Activated CD8-positive, alpha-beta memory T cell treated with anti-CD3 and anti-CD28 coated beads, Interleukin-2, amount 50 U/mL, for 48 hours (primary cell): ENCODE results near the gene TMEM182.
A peak's percentile ranks its signal among the peaks of the same experiment; 100 is the strongest.

Experiments
- DNase-seq: peaks from one replicate; pipeline ENCODE4 v3.0.0-alpha.2; 2020

The TMEM182 gene

GRCh38 chr2:102761763-102762162 lies at the start of gene TMEM182:
TMEM182 (plus strand) TSS chr2:102762031; CDS start chr2:102762218, 187 bp downstream.
- no peak for DNase-seq

DNA sequence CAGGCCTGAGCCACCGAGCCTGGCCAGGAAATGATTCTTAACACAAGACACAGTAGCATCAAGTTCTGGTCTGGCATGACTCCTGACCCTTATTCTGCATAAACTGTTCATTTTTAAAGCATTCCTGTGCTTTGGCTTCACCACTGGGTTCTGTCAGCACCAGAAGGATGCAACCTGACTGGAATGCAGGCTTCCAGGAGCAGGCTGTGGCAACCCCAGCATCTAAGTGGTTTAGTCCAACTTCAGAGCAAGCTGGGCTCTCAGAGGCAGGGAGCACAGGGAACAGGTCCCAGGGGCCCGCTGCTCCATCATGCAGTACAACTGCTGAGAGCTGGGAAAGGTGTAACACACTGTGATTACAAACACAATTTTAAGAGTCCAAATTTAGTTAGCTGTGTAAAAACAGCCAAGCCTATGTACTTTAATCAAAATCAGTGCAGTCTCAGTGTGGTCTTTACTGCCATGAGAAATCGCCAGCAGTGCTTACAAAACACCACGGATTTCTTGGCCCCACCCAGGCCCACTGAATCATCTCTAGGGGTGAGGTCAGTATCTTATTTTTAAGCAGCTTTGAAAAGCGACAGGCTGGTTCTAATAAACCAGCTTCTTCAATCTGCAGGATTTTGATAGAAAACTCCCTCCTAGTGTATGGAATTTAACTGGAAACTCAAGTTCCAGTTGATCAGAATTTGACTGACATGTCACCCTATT lies 44.4 kb upstream of the TMEM182 start:
- DNase-seq = no peak

DNA sequence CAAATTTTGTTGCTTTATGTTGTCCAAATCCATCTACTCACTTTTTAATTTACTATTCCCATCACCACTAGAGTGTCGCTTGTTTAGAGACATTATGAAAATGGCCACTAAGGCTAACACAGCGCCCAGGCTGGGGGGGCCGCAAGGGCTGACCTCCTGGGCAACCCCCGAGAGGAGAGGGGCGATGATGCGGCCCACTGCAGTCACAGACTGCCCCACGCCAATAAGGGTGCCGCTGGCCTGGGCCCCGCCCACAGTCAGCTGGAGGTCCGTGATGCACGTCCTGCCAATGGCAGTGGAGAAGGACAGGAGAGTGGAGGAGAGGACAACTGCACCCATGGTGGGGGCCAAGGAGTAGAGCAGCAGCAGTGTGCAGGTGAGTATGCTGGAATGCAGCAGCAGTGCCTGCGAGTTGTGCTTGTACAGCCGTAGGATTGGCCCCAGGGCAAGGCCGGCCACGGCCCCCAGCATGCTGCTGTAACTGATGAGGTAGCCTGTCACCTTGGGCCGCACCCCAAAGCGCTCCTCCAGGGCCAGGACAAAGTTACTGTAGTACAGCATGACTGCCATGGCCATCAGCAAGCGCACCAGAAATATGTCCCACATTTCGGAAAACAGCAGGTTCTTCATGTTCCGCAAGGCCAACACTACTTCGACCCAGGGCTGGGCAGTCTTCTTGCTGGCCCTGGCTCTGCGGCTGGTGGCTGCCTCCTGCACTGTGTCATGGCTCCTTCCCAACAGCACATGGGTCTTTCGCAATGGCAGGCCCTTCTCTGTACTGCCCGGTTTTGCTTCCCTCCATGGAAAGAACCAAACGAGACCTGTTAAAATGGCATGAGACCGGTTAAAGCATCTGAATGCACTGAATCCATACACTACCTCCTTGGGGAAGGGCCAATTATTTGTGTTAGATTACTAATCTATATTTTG lies 43.2 kb upstream of the TMEM182 start:
- no peak for DNase-seq

DNA sequence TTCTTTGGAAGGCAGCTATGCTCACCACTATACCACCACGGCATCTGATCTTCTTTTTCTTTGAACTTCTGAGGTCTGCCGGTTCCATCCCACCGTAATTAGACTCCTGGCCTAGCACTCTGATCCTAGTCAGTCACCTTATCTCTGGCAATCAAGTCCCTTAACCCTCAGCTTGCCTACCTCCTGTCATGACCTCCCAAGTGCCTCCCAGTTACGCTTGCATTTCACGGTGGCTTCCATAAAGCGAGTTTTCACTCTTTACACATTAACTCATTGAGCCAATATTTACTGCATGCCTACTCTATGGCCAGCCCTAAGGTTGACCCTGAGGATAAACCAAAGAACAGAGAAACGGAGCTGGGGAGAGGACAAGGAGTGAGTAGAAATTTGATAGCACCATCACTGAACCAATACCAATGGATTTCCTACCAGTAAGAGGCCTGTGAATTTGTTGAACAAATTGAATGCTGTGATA lies 37.8 kb upstream of the TMEM182 start:
- no peak for DNase-seq

- DNase-seq = no peak
Measured at GRCh38 chr2:102724553-102724952, 37.3 kb upstream of the TMEM182 start.

- no peak for DNase-seq
Measured at GRCh38 chr2:102726128-102727087, 35.4 kb upstream of the TMEM182 start.

GRCh38 chr2:102735416-102736109 lies 26.3 kb upstream of the TMEM182 start:
- no peak for DNase-seq

GRCh38 chr2:102736110-102736409 lies 25.8 kb upstream of the TMEM182 start:
- no peak for DNase-seq

GRCh38 chr2:102736410-102737409 lies 25.1 kb upstream of the TMEM182 start:
- DNase-seq = peak; percentile 93

DNA sequence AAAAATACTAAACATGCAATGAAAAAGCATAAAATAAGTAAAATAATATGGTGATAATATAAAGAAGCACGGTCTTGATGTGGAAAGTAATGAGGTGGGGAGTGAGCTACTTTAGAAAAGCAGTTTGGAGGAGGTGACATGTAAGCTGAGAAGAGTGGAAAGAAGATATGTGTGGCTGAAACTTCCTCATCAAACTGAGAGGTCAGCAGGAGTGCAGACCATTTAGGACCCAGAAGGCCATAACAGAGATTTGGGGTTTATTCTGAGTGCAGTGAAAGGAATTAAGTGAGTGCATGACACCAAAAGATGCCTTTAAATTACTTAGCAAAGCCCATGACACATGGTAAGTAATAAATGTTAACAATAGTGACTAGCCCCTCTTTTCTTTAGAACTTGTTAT lies 24.4 kb upstream of the TMEM182 start:
- no peak for DNase-seq

GRCh38 chr2:102743259-102743658 lies 18.6 kb upstream of the TMEM182 start:
- DNase-seq = no peak

- no peak for DNase-seq
Measured at GRCh38 chr2:102748107-102748506, 13.7 kb upstream of the TMEM182 start.

DNA sequence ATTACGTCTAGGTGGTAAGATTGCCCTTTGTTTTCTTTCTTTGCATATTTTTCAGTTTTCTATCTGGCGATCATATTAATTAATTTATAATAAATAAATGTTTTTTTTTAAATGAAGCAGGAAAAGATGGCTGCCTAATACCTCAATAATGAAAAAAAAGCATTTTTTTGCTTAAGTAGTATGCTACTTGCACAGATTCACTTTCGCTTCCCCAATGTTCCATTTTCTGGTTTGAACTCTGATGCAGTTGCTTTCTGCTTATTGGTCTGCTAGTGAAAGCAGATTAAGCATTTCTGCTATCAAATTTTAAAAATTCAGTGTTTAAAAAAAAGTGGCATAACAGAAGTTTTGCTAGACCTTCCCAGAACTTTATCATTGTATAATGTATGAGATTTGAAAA lies 11.9 kb upstream of the TMEM182 start:
- no peak for DNase-seq

GRCh38 chr2:102753563-102754159 lies 8.2 kb upstream of the TMEM182 start:
- no peak for DNase-seq

DNA sequence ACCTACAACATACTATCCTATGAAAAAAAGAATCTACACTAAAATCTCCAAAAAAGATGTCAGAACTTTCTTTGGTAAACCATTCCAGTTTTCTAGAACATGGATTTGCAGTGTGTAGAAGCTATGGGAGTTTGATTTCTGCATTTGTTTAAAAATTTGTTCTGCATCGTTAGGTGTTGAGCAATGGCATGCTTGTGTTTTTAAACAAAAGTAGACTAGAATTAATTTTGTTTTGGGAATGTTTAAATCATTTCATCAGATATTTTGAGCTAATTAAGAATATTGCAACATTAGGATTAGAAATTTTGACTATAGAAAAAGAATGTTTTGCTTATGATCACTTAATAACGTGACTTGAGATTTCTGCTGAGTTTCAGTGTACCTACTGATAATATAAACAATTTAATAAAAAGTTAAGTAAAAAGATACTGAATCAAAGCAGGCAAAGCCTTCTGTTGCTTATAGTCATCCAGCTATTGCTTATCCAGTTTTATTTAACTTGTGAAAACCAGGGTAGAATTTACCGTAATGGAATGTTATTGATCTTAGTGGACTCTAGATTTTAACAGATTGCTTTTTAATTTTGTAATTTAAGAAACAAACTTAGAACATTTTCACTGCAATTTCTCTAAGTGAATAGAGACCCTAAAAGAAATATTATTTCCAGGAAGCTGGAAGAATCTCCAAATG lies 7.2 kb upstream of the TMEM182 start:
- no peak for DNase-seq

- DNase-seq = no peak
Measured at GRCh38 chr2:102755284-102755683, 6.5 kb upstream of the TMEM182 start.

- no peak for DNase-seq
Measured at GRCh38 chr2:102758439-102758838, 3.4 kb upstream of the TMEM182 start.

GRCh38 chr2:102764083-102764482 lies 2.3 kb downstream of the TMEM182 start:
- DNase-seq = no peak

DNA sequence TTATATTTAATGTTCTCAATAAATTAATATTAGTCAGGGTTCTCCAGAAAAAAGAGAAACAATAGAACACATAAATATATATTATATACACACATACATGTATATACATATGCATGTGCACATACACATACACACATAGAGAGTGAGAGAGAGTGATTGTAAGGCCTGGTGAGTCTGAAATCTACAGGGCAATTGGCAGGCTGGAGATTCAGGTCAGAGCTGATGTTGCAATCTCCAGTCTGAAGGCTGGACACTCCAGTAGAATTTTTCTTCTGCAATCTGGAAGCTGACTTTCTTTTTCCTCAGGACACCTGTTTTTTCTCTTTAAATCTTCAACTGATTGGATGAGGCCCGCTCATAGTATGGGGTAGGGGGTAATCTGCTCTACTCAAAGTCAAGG lies 3.2 kb downstream of the TMEM182 start:
- DNase-seq = no peak

- DNase-seq = no peak
Measured at GRCh38 chr2:102768253-102768652, 6.4 kb downstream of the TMEM182 start.
